GM21423 (cell line): ENCODE measurements around the gene BMPER.

Experiments
- ATAC-seq: cut with Tn5 transposase; IDR thresholded peaks from one replicate; pipeline ENCODE4 v1.9.1; 2021; ENCODE audit warnings: mild to moderate bottlenecking, moderate library complexity; ENCODE audit not compliant: unreplicated experiment

BMPER gene

GRCh38 chr7:34016876-34017275, 111.5 kb downstream of the BMPER start:
- no peak for ATAC-seq

DNA sequence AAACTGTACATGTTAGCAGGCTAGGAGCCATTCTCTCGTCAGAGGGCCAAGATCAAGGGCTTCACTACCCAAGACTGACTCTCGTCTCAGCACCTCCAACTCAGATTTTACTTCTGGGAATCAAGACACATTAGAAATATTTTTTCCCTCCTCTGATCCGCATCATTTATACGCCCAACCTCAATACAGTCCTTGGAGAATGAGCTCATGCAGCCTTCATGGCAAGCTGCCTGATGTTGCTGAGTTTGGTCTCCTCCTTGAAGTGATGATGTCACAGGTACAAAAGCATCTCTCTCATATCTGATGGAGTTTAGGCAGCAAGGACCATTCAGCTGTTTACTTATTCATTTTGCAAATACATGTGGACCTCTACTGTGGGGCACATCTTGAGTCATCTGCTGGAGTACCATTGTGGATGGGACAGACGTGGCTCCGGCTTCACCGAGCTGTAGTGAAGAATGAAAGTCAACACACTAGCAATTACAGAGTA, 114.0 kb downstream of the BMPER start:
- ATAC-seq, result no peak

GRCh38 chr7:34022626-34023025, 117.3 kb downstream of the BMPER start:
- no peak for ATAC-seq

DNA sequence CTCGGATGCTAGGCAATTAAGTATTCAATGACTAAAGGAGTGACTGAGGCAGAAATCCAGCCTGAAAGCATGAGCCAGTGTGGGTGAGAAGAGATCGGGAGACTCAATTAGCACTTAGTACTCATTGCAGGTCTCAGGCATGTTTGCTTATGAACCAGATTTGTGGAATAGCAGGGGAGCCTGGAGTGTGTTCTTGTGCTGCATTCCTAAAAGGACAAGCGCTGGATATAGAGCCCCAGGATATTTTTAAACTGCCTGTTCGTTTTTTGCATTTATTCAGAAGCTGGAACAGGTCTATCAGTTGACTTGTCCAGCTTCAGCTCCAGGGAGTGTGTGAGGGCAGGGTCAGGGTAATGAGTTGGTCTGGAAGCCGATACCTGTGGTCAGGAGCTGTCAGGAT, 120.3 kb downstream of the BMPER start:
- ATAC-seq, result no peak

DNA sequence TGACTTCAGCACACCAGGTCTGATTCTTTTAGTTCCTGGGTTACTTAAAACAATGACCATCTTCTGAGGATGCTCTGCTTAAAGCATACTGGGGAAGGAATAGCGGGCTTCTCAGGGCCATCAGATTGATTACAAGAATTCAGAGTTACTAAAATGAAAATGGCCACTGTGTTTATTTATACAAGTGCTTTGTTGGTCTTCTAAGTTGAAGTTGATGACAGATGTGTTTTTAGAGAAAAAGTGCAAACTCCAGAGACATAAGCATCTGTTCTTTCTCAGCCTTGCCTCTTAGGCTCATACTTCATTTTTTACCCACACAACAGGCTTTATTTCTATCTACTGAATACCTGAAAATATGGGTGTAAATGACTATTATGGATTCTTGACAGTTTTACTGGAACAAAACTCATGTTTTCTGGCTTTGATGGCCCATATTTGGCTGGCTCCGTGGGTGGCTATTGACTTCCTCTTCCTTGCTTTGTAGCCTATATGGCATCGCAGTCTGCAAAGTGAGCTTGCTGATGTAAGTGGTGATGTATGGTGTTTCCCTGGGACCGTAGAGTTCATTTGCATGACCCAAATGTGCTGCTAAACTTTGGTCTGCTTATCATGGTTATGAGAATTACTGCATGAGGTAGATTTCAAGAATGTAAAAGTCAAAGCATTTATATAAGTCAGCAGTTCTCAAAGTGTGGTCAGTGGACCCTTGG, 121.3 kb downstream of the BMPER start:
- no peak for ATAC-seq

GRCh38 chr7:34031156-34031555, 125.8 kb downstream of the BMPER start:
- ATAC-seq, result no peak

- ATAC-seq, result no peak
Measured at GRCh38 chr7:34034728-34035127, 129.4 kb downstream of the BMPER start.

- ATAC-seq, result no peak
Measured at GRCh38 chr7:34036051-34036920, 130.9 kb downstream of the BMPER start.

- ATAC-seq, result no peak
Measured at GRCh38 chr7:34036972-34037792, 131.8 kb downstream of the BMPER start.

DNA sequence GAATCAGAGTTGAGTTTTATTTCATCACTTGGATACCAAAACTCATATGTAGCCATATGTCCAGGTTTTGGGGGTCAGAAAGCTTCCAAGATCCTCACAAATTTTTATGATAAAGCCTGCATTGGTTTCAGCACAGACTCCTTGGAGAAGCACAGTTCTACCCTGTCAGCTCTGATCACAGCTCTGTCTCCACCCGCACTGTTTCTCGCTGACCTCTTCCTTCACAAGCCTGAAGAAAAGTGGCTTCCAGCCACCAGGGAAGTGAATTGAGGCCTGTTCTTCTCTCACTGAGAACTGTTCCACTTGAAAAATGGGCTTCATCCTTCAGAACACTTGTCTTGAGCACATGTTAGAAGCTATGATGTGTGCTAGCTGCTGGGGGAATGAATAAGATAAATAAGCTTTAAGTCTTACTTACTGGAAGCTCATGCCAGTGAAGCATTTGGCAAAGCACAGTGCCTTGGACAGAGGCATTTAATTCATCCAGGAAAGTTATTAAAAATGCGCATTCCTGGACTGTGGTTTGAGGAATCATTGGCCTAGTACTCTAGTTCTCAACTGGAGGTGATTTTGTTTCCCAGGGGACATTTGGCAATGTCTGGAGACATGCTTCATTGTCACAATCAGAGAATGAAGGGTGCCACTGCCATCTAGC, 133.6 kb downstream of the BMPER start:
- ATAC-seq, result no peak

DNA sequence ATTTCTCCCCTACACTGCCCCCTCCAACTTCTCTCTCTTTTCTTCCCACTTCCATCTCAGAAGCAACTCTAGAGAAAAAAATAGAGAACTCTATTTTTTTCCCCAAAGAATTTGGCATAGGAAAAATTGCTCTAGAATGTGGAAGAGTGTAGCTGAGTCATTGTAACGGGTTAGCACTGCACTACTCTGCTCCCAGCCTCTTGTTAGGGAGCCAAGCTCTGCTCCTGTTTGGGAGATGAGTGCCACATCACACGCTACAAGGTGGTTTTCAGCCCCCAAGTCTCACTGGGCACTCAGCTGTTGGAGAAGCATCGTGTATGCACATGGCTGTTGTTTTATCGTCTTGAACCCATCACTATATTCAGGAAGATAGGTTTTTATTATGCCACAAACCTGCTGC, 136.4 kb downstream of the BMPER start:
- ATAC-seq, result no peak

DNA sequence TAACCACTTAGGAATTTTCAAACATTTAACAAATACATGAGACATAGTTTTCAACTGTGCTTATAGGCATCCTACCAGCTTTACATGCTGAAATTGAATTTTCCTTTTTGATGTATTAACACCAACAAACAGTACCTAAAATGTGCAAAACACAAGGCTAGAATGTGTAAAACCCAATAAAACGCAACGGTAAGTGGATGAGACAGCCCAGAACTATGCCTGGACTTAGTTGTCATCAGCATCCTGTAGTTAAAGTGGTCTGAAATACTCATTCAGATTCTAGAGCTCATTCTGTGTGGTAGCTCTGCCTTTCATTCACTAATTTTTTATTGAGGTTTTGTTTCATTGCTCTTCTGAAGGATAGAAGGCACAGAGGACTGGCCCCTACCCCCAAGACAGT, 137.1 kb downstream of the BMPER start:
- no peak for ATAC-seq

GRCh38 chr7:34043461-34044305, 138.3 kb downstream of the BMPER start:
- ATAC-seq, result no peak

- ATAC-seq, result no peak
Measured at GRCh38 chr7:34044306-34044643, 138.9 kb downstream of the BMPER start.

DNA sequence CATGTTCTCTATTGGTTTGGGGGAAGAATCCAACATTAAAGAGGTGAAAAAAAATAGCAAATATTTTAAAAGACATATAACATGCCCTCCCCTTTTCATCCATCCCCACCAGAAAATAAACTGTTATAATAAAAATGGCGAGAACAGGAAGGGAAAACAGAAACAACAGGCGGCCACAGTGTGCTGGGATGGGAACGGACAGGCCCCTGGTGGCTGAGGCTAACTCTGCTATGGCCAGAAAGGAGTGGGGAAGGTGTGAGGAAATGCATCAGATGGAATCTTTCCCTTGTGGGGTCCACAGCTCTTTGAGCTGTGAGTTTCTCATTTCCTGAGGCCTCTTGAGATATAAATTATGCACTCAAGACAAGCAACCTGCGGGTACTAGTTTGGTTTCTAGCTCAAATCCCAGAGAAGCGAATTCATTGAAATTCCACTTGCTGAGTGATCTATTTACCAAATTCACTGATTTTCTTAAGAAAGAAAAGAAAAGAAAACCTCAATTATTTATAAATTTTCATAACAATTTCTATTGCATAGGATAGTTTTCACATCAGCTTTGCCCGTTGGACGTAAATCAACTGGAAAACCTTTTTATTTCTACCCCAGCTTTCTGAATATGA, 139.5 kb downstream of the BMPER start:
- ATAC-seq, result no peak

DNA sequence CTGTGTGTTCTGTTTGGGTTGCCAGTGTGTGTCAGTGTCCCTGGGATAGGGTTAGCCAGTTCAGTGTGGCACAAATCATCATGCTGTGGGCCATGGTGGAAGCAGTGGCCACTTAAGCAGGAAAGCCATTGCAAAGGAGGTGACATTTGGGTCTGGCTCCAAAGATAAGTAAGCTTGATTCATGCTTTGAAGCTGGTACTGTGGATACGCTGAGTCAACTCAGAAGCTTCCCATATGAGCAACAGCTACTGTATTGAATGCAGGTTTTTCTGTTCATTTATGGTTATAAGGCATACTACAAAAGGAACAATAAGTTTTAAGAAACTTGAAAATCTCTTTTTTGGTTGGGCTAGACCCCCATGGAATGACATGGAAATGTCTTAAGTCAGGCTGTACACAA, 143.1 kb downstream of the BMPER start:
- ATAC-seq, result no peak

DNA sequence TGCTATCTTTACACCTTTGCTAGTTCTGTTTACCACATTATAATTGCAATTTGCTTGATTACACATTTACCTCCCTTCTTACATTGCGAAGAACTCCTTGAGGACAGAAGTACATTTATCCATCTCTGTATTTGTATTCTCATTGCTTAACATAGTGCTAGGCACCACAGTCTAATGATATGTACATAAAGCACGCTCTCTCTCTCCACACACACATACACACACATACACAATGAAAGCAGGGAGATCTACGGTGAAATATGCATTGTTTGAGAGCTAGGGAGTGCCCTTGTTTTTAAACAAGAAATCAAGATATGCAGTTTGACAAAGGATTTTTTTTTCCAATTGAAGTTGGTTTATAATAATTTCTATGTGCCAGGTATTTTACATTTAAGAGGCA, 148.7 kb downstream of the BMPER start:
- ATAC-seq, result no peak

GRCh38 chr7:34057136-34057535, 151.8 kb downstream of the BMPER start:
- ATAC-seq, result no peak

- no peak for ATAC-seq
Measured at GRCh38 chr7:34057956-34058355, 152.6 kb downstream of the BMPER start.

DNA sequence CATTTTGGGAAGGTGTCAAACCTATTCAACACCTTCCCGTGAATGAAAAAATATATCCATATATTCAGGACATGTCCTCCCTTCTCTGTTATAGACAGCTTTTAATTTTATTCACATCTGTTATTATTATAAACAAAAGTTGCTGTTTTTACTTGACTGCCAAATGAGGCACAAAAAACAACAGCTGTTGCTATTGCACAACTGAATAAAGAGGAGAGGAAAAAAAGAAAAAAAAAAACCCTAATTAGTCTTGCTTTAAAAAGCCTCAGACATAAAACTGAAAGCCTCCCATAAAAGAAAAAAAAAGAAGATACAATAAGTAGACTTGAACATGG, 153.4 kb downstream of the BMPER start:
- ATAC-seq, result no peak
